GM19328 (cell line): ENCODE measurements around the gene KRT35.

ENCODE experiments used
- ATAC-seq: cut with Tn5 transposase; IDR thresholded peaks from one replicate; pipeline ENCODE4 v1.9.1; 2021; ENCODE audit warnings: mild to moderate bottlenecking, moderate library complexity; ENCODE audit not compliant: unreplicated experiment

Gene KRT35

DNA sequence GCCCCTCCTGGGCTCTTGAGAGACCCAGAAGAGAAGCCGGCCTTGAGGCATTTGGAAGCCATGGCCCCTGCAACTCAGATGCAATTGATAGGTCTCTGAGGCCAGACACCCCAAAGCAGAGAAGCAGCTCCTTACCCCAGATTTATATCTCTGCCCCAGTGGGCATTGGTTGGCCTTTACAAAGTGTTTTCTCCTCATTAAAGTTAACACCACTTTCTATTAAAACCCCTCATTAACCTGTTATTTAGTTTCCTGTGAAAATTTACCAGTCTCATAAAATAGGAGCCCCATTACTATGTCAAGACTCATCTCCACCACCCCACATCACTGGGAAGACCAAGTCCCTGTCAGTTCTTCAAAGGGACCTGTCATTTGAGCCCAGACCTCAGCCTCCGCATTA is at the start of gene KRT35:
Gene KRT35 (minus strand): TSS at position 116 of the 400 bp plus-strand sequence. CDS start 54 bp downstream, at position 62.
- ATAC-seq, result no peak

DNA sequence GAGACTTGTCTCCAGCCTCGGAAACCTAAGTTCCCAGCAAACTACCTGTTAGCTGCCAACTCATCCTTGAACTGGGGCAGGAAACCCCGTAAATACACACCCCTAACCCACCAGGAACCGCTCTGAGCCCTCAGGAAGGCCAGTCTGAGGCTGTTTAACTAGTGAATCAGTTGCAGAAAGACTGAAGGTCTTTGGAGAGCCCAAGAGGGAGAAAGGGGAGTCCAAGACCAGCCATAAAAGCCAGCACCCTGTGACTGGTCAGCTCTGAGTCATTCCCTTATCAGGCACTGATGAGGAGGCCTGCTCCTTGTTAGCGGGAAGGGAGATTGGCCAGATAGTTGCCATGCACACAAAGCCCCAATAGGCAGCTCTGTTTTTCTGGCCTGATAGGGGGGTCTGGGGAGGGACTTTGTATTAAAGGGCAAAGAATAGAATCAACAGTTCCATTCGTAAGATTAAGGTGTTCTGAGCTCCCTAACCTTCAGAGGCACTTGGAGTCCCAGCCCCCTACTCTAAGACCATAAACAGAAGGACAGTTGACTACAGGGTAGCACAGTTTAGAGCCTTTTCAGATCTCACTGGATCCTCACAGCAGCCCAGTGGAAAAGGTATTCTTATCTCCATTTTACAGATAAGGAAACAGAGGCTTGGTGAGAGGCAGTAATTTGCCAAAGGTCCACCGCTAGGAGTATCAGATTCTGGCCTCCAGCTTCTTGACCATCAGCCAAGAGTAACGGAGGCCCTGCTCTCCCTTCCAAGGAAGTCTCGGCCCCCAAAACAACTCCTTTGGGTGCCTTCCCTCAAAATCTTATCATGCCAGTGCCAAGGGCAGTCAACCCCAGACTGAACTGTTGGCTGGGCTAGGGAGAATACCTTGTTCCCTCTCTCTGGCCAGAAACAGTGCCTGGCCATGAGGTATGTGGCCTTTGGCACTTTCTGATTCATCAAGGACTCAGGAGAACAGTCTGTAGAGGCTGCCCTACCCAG is 49.4 kb upstream of the KRT35 start:
- no peak for ATAC-seq

DNA sequence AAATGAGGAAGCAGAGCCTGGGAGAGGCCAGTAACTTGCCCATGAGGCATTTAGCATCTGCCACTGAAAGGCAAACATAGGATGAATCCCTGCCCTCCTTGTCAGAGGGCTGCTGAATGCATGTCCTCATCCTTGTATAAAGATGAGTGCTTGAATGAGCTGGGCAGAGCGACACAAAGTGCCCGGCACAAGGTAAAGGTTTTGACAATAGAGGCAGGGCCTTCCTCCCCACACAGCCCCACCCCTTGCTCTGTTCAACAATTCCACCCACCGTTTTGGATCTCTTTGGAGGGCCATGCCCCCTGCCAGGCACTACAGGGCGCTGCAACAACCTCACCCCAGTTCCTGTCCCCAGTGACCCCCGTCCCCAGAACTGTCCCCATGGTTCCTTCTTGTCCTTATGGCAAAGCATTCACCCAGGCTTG is 48.6 kb upstream of the KRT35 start:
- ATAC-seq, result no peak

DNA sequence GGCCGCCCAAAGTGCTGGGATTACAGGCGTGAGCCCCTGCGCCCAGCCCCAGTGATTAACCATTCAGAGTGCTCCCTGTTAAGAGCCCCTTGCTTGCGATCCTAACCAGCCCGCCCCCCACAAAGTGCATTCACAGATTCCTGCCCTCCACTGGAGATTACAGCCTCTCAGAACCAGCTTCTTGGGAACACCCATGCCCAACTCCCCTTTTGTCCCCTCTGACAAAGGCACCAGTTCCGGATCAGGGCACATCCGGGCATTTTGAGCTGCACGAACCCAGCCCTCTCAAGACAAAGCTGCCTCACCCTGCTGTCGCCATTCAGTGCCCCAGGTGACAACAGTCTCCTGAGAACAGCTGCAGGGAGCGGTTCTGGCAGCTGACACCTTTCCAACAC is 48.0 kb upstream of the KRT35 start:
- no peak for ATAC-seq

GRCh38 chr17:41527063-41528023 is 46.4 kb upstream of the KRT35 start:
- no peak for ATAC-seq

DNA sequence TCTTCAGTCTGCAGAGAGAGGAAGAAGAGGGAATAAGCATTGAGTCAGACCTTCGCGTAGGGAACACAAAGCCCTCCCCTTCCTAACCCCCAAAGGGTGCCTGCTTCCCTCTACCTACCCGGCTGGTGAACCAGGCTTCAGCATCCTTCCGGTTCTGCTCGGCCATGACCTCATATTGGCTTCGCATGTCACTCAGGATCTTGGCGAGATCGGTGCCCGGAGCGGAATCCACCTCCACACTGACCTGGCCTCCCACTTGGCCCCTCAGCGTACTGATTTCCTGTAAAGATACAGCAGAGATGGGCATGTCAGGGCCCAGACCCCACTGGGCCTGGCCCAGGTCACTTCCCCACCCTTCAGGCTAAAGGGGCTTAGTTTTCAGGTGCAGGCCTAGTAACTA is 43.3 kb upstream of the KRT35 start:
- no peak for ATAC-seq

GRCh38 chr17:41523787-41524186 is 42.8 kb upstream of the KRT35 start:
- ATAC-seq, result no peak

DNA sequence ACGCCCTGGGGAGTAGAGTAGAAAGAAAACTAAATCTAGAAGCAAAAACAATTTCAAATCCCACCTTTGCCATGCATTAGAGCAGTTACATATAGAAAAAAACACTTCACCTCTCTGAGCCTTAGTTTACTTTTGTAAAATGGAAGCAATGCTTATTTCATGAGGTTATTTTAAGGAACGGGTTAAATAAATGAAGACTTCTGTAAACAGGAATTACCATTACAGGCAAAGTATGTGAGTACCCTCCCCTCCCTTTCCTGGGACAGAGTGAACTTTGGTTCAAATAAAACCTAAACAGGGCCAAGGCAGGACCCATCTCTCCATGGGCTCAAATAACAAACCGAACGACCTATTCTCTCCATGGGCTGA is 42.3 kb upstream of the KRT35 start:
- no peak for ATAC-seq

GRCh38 chr17:41522301-41523224 is 41.6 kb upstream of the KRT35 start:
- no peak for ATAC-seq

DNA sequence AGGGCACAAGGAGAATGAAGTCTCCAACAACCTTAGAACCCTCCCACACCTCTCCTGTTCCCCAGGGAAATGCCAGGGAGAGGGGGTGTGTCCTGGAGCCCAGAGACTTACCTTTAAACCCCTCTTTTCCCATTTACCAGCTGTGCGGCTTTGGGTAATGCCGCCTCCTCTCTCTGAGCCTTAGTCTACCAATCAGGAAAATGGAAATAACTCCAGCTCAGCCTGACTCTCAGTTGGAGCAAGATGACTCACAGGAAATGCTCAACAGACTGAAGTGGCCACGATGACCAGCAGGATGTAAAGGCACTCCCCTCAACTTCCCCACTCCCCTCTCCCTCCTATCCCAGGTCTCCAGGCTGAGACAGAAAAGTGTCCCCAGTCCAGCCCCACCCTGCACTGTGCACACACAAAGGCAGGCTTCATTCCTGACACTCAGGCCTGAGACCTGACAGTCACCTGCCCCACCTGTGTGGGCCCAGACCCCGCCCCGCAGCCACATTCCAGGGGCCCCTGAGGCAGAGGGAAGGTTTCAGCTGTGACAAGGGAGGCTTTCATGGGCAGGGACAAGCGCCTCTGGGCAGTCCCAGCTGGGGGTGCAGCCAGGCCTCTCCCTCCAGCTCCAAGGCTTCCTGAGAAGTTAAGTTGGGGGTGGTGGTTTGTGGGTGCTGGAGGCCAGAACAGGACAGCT is 40.8 kb upstream of the KRT35 start:
- no peak for ATAC-seq

DNA sequence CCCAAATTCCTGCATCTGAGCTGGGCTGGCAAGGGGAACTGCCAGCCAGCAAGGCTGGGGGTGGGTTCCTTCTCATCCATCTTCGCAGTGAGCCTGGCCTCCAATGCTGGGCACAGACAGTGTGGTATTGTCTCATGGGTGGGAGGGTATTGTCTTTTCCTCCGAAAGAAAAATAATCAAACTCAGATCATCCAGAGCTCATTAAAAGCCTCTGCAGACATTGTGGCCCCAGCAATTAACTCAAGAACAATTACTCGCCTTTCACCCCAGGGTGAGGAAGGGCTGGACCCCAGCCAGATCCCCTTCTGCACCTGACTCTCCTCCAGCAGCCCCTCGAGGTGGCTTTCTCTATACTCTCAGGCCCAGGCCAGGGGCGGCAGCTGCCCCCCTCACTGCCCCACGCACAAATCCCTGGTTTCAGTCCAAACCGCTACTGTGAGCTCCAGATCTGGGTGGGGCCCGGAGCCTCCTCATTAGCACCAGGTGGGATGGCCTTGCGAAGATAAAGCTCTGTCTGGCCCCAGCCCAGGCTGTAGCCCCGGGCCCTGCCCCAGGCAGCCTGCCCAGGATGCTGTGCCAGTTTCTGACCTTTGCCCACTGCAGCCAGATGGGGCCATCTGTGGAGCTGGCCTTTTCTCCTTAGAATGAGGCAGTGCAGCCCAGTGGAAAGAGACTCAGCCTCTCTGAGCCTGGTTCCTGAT is 40.0 kb upstream of the KRT35 start:
- ATAC-seq, result no peak

- no peak for ATAC-seq
These were observed 38.7 kb upstream of the KRT35 start for GRCh38 chr17:41519501-41520224.

- no peak for ATAC-seq
These were observed 38.0 kb upstream of the KRT35 start, which contains the start of gene KRT15 for GRCh38 chr17:41518789-41519449. KRT15 (minus strand) TSS chr17:41518890; CDS start chr17:41518827, 63 bp downstream.

GRCh38 chr17:41518031-41518430 is 37.1 kb upstream of the KRT35 start:
- ATAC-seq, result no peak

DNA sequence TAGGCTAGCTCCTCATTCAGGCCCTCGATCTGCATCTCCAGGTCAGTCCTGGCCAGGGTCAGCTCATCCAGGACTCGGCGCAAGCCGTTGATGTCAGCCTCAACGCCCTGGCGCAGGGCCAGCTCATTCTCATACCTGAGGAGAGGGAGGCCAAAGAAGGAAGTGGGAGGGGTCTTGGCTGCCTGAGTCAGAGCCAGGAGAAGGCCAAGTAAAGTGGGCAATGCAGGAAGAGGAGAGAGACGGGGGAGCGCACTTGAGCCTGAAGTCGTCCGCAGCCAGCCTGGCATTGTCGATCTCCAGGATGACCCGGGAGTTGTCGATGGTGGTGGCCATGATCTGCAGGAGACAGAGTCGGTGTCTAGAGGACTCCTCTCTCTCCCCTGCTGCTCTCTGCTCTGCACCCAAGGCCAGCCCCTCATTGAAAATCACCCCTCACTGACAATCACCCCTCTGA is 35.9 kb upstream of the KRT35 start:
- no peak for ATAC-seq

DNA sequence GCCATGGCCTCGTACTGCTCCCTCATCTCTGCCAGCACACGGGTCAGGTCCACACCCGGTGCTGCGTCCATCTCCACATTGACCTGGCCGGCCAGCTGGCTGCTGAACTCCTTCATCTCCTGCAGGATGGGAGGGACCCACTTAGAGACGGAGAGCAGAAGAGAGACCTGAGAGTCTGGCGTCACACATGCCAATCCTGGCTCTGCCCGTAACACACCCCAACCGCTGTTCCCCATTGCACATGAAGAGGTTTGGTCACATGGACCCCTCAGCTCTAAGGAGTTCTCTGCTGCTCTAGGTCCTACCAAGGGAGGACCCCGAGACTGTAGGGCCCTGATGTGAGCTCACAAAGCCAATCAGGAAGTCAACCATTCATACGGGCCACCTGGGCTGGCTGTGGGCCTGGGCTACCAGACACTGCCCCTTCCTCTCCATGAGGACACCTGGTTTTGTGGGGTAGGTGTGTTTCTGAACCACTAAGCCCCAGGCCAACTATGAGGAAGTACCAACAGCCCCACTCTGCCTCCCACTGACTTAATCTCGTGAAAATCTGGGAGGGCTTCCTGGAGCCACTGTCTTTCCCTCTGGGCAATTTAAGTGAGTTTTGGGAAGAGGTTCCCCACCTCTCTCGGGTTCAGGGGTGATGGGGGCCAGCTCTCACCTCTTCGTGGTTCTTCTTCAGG is 35.3 kb upstream of the KRT35 start:
- ATAC-seq, result no peak

GRCh38 chr17:41513168-41513547 is 32.2 kb upstream of the KRT35 start:
- no peak for ATAC-seq
